Lung microvascular endothelial cell (primary cell): ENCODE results near the gene NEK9. TPM values are rescaled to one million over a fixed set of nuclear protein-coding genes. Genes with fewer than 3 reads are reported as not detected.

Source experiments
- DNase-seq, 2 donors: peaks; one replicate each; pipeline versions ENCODE4 v3.0.0 to v3.0.0-alpha.2; 2010; ENCODE audit warnings: low read depth in 2 of 2
- total RNA-seq: library from RNA; depleted of rRNA; stranded (reverse); fragments of >200 nt; gene quantifications from 2 replicates; pipeline ENCODE4 v1.2.1, GENCODE V29; 2014

The NEK9 gene
- total RNA-seq, 1 donor from 2014 or later = 32.7 TPM

DNA sequence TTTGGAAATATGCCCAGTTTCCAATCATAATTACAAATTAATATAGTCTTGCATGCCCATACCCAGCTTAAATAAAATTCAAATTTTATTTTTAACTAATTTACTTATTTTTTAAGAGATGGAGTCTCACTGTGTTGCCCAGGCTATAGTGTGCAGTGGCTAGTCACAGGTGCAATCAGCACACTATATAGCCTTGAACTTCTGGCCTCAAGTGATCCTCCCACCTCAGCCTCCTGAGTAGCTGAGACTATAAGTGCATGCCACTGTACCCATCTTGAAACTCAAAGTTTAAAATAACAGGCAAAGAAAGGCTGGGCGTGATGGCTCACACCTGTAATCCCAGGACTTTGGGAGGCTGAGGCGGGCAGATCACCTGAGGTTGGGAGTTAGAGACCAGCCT, 85.9 kb downstream of the NEK9 start:
- no peak for DNase-seq

- DNase-seq = no peak
Measured at GRCh38 chr14:75040507-75040906, 86.3 kb downstream of the NEK9 start.

DNA sequence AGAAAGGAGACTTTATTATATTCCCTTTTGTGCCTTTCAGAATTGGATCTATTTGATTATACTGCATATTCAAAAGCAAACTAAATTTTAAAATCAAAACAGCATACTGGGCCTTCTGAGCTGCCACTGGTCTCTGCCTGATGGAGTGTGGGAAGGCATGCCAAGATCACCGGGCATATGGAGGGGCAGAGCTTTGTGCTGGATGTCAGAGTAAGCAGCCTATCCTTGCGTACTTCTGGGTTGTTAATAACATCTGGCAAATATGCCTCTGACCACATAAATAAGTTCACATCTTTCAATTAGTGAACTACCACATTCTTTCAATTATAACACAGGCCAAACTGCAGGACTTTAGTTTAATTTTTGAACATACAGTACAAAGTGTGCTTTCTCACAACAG, 93.9 kb downstream of the NEK9 start:
- no peak for DNase-seq

- DNase-seq = no peak
Measured at GRCh38 chr14:75030147-75030546, 96.7 kb downstream of the NEK9 start.

Other genes with a start within 250 kb of the NEK9 start
- gene DLST, start 245.1 kb downstream of the NEK9 start, total RNA-seq = 35.3 and 35.7 TPM in 2 replicates
- gene RPS6KL1, start 203.8 kb downstream of the NEK9 start, total RNA-seq = 4.4 and 6.2 TPM in 2 replicates
- 20.2 and 92.0 TPM in 2 replicates for gene PGF, start 171.5 kb downstream of the NEK9 start, total RNA-seq
- 33.1 and 37.3 TPM in 2 replicates for gene EIF2B2, start 124.1 kb downstream of the NEK9 start, total RNA-seq
- 7.0 and 19.6 TPM in 2 replicates for gene MLH3, start 75.6 kb downstream of the NEK9 start, total RNA-seq
- 4.6 and 5.6 TPM in 2 replicates for gene ACYP1, start 63.0 kb downstream of the NEK9 start, total RNA-seq
- 0.40 and 0.44 TPM in 2 replicates for gene ZC2HC1C, start 57.4 kb downstream of the NEK9 start, total RNA-seq
- 170 and 192 TPM in 2 replicates for gene TMED10, start 49.6 kb upstream of the NEK9 start, total RNA-seq
- gene FOS, start 151.8 kb upstream of the NEK9 start, total RNA-seq = 7.8 and 278 TPM in 2 replicates